Coronary artery (tissue), 2 donors: Measurements from ENCODE around the gene TTC9B.

Experiments used
- DNase-seq: peaks from one replicate; pipeline ENCODE4 v3.0.0-alpha.2; 2017; ENCODE audit warnings: low spot score
- H3K27ac ChIP-seq, 2 donors: fragments of 200-600 bp; sonication (generic); one replicate each; pipeline ENCODE4 v1.5.1; 2016 to 2019
- H3K4me3 ChIP-seq: fragments of 200-600 bp; sonication (generic); 2 replicates; pipeline ENCODE4 v1.5.1; 2016; ENCODE audit warnings: mild to moderate bottlenecking, moderate library complexity
- TF ChIP-seq, protein P1 (sequence below): fragments of 200-600 bp; sonication (generic); IDR thresholded peaks from one replicate; pipeline ENCODE4 v1.5.1; 2019; ENCODE audit warnings: antibody characterized with exemption

TTC9B gene

DNA sequence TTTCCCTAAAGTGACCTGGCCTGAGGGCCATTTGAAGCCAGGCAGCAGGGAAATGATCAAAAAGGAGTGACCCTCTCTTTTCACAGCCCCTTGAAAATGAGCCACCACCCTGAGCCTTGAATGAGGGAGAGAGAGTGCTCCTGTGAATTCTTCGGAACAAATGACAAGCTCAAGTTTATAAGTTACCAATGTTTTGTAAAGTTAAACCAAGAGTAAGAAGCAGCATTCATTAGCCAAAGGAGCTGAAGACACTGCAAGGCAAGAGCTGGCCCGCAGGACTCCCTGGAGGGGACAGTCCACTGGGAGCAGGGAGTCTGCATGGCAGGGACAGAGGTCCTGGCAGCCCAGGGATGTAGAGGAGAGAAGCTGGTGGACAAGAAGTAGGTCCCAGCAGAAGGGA is 25.0 kb upstream of the TTC9B start:
- H3K27ac ChIP-seq: no peak overlapping the region

GRCh38 chr19:40242480-40242879 is 24.3 kb upstream of the TTC9B start:
- DNase-seq: no peak
- peak overlapping the region in 1 of 2 donors; percentile 60 for H3K27ac ChIP-seq
- no peak overlapping the region for H3K4me3 ChIP-seq
- TF ChIP-seq, protein P1, sequence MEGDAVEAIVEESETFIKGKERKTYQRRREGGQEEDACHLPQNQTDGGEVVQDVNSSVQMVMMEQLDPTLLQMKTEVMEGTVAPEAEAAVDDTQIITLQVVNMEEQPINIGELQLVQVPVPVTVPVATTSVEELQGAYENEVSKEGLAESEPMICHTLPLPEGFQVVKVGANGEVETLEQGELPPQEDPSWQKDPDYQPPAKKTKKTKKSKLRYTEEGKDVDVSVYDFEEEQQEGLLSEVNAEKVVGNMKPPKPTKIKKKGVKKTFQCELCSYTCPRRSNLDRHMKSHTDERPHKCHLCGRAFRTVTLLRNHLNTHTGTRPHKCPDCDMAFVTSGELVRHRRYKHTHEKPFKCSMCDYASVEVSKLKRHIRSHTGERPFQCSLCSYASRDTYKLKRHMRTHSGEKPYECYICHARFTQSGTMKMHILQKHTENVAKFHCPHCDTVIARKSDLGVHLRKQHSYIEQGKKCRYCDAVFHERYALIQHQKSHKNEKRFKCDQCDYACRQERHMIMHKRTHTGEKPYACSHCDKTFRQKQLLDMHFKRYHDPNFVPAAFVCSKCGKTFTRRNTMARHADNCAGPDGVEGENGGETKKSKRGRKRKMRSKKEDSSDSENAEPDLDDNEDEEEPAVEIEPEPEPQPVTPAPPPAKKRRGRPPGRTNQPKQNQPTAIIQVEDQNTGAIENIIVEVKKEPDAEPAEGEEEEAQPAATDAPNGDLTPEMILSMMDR: no peak

More for the DNA sequence above, 25.0 kb upstream of the TTC9B start:
- no peak overlapping the region for H3K4me3 ChIP-seq
- no peak for DNase-seq
- TF ChIP-seq, protein P1: no peak

- H3K27ac ChIP-seq: peak overlapping the region in 1 of 2 donors; percentile 60
- H3K4me3 ChIP-seq: no peak overlapping the region
- DNase-seq: no peak
- TF ChIP-seq, protein P1: no peak
Observed at GRCh38 chr19:40241809-40242384, 23.7 kb upstream of the TTC9B start.

GRCh38 chr19:40241125-40241808 is 23.1 kb upstream of the TTC9B start:
- no peak for DNase-seq
- TF ChIP-seq, protein P1: no peak
- Histone ChIP-seq H3K27ac (peak overlapping the region in 1 of 2 donors; percentile 60), H3K4me3 (no peak overlapping the region)

DNA sequence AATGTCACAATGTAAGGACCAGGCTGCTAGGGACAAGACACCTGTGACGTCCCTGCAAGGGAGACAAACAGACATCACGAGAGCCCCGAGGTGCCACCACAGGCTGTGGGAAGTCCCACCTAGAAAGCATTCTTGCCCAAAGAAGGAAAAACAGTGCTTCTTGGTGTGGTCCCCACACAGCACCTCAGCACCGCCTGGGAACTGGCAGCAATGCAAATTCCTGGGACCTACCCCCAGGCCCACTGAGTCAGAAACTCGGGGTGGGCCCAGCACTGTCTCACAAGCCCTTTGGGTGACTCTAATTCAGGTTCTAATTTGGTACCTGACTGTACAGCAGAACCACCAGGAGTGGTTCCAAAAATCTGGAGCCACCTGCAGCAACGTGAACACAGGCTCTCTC is 22.1 kb upstream of the TTC9B start:
- Histone ChIP-seq H3K4me3 (no peak overlapping the region), H3K27ac (no peak overlapping the region)
- no peak for DNase-seq
- TF ChIP-seq, protein P1: no peak

DNA sequence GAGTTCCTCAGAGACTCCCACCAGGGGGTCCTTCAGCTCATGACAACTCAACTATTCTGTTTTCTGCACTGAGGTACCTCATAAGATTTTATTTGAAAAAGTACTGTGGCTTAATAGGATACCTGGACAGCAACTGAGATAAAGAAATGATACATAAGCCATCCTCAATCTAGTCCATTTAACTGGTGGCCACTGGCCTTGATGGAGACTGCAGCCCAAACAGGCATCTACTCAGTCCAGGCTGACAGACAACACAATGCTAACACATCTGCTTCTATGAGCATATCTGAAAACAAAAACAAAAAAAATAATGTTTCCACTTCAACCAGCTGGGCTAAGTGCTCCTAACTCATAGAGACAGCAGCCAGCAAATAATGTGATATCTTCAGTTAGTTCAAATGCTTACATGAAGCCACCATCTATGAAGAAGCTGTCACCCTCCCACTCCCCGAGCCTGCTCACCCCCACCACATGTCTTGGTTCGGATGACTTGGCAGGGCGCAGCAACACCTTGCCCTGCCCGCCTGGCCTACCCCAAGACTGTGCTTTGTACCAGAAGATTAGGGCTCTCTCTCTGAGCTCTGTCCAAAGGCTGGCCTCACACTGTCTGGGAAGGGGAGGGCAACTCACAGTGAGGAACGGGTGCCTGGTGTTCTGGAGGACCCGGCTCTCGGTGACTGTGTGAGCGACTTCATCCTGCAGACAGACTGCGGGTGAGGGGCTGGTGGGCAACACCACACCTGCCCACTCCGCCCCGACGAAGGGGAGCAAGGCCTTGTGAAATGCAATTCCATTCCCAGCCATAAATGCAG is 21.4 kb upstream of the TTC9B start:
- Histone ChIP-seq H3K27ac (no peak overlapping the region), H3K4me3 (no peak overlapping the region)
- TF ChIP-seq, protein P1: no peak
- DNase-seq: no peak
